A673 (cell line): Measurements from ENCODE around the gene CATSPERE. TPM values are rescaled to one million over a fixed set of nuclear protein-coding genes. Genes with fewer than 3 reads are reported as not detected.
"Not testable (repeated sequence)": the region's sequence is repeated elsewhere in the genome, so short reads cannot be mapped to it uniquely, and the experiment has no call there.

ENCODE experiments used
- BruUV-seq: library from RNA; stranded (reverse); fragments of 400-500 nt; replicated peaks from 2 replicates; lab custom pipeline; 2021; lab: Mats Ljungman, UMichigan
- CTCF ChIA-PET: fragments of 300-600 bp; sonication (Branson Sonifier 250); formaldehyde crosslinking; loops from one replicate; lab custom pipeline; 2022; ENCODE audit warnings: antibody characterized with exemption; lab: Charles Lee
- POLR2A ChIA-PET: fragments of 300-600 bp; sonication (Branson Sonifier 250); formaldehyde crosslinking; loops from one replicate; lab custom pipeline; 2022; ENCODE audit warnings: antibody characterized with exemption; ENCODE audit not compliant: low non-redundant PET; lab: Charles Lee
- DNase-seq: peaks from one replicate; pipeline ENCODE4 v3.0.0-alpha.2; 2015; ENCODE audit warnings: low spot score
- H3K27ac ChIP-seq: fragments of 200-600 bp; sonication (generic); 2 replicates; pipeline ENCODE4 v1.5.1; 2016; ENCODE audit warnings: mixed run types, low read depth, mild to moderate bottlenecking, mixed read lengths, antibody characterized with exemption, low read length; ENCODE audit not compliant: poor library complexity, severe bottlenecking
- H3K27me3 ChIP-seq: fragments of 200-600 bp; sonication (generic); replicated peaks from 2 replicates; pipeline ENCODE4 v1.6.1; 2017; ENCODE audit warnings: mixed run types, low read depth, mild to moderate bottlenecking, mixed read lengths, antibody characterized with exemption, low read length; ENCODE audit not compliant: insufficient read depth, poor library complexity
- H3K36me3 ChIP-seq: fragments of 200-600 bp; sonication (generic); 2 replicates; pipeline ENCODE4 v1.6.1; 2016; ENCODE audit warnings: mixed run types, mild to moderate bottlenecking, mixed read lengths, antibody characterized with exemption, low read length; ENCODE audit not compliant: insufficient read depth, poor library complexity, severe bottlenecking
- H3K4me1 ChIP-seq: fragments of 200-600 bp; sonication (generic); 2 replicates; pipeline ENCODE4 v1.6.1; 2017; ENCODE audit warnings: mixed run types, mild to moderate bottlenecking, mixed read lengths, antibody characterized with exemption, low read length; ENCODE audit not compliant: insufficient read depth, poor library complexity, severe bottlenecking
- H3K4me3 ChIP-seq: fragments of 200-600 bp; sonication (generic); 2 replicates; pipeline ENCODE4 v1.5.1; 2016; ENCODE audit warnings: low read depth, mixed run types, mild to moderate bottlenecking, mixed read lengths, low read length; ENCODE audit not compliant: poor library complexity, severe bottlenecking
- H3K9me3 ChIP-seq: fragments of 200-600 bp; sonication (generic); 2 replicates; pipeline ENCODE4 v1.6.1; 2016; ENCODE audit warnings: mixed run types, low read depth, mild to moderate bottlenecking, mixed read lengths, antibody characterized with exemption, low read length; ENCODE audit not compliant: poor library complexity, severe bottlenecking
- CTCF ChIP-seq: fragments of 300-800, 200-600 bp; sonication (generic); conservative IDR thresholded peaks from 2 replicates; pipeline ENCODE4 v1.5.1; 2017; ENCODE audit warnings: low read depth, mild to moderate bottlenecking, antibody characterized with exemption, low read length, moderate library complexity, mixed read lengths
- EZH2 ChIP-seq: fragments of 200-600 bp; sonication (generic); IDR thresholded peaks from 2 replicates; pipeline ENCODE4 v1.6.1; 2017; ENCODE audit warnings: borderline replicate concordance, low read depth, mild to moderate bottlenecking, mixed read lengths, antibody characterized with exemption, low read length; ENCODE audit not compliant: poor library complexity, severe bottlenecking
- intact Hi-C: fragments of 100-400 bp; cut with micrococcal nuclease; formaldehyde crosslinking; loops from one replicate; pipeline ENCODE4 v1.10.0; 2022; ENCODE audit not compliant: unreplicated experiment
- total RNA-seq: library from RNA; stranded (reverse); gene quantifications from 2 replicates; pipeline ENCODE4 v1.2.3, GENCODE V29; 2021

CATSPERE gene
- total RNA-seq, 1 experiment from 2014 or later, result 0.45 TPM

DNA sequence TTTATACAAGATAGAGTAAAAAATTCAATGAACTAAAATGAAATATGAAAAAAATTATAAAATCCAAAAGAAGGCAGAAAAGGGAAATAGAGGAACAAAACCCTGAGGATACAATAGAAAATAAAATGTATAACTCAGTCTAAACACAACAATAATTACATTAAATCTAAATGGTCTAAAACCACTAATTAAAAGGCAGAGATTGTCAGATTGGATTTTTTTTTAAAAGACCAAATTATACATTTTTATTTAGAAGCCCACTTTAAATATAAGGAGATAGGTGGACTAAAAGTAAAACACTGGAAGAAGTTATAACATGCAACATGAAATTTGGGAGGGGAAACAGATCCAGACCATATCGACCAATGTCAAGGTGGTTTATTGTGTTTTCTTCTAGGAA is 95.2 kb downstream of the CATSPERE start:
- Histone ChIP-seq H3K27ac (no peak overlapping the region), H3K4me1 (no peaks in the 10 kb centered on the region), H3K36me3 (peaks cover 2% of the 10 kb centered on the region), H3K27me3 (no peaks in the 10 kb centered on the region), H3K4me3 (no peak overlapping the region), H3K9me3 (peaks cover 11% of the 10 kb centered on the region)
- CTCF ChIA-PET, result no interaction called here
- BruUV-seq, result no TSS peak
- no peak for DNase-seq
- POLR2A ChIA-PET, result no interaction called here
- no peak for TF ChIP-seq CTCF
- no peak for TF ChIP-seq EZH2
- intact Hi-C loops, result no loop called here

DNA sequence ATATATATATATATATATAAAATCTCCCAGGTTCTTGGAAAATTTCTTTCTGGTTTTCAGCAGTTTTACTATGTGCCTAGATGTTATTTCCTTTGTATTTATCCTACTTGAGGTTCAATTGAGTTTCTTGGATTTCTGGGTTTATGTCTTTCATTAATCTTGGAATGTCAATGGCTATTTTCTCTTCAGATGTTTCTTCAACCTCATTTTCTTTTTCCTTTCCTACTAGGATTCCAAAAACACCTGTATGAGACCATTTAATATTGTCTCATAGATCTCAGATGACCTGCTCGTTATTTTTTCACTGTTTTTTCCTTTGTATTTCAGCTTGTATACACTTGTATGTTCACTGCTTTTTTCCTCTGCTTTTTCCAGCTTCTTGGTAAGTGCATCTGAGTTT is 96.5 kb downstream of the CATSPERE start:
- H3K27ac ChIP-seq, result no peak overlapping the region
- peaks cover 2% of the 10 kb centered on the region for H3K36me3 ChIP-seq
- peaks cover 11% of the 10 kb centered on the region for H3K9me3 ChIP-seq
- H3K4me1 ChIP-seq, result no peaks in the 10 kb centered on the region
- H3K27me3 ChIP-seq, result no peaks in the 10 kb centered on the region
- no peak for DNase-seq
- H3K4me3 ChIP-seq, result no peak overlapping the region
- no peak for TF ChIP-seq CTCF
- no peak for TF ChIP-seq EZH2
- intact Hi-C loops, result no loop called here
- CTCF ChIA-PET, result no interaction called here
- no TSS peak for BruUV-seq
- POLR2A ChIA-PET, result no interaction called here

- CTCF ChIA-PET, result no interaction called here
- intact Hi-C loops, result no loop called here
- POLR2A ChIA-PET, result no interaction called here
- TF ChIP-seq CTCF (no peak), EZH2 (no peak)
- no TSS peak for BruUV-seq
- H3K4me3 ChIP-seq, result no peak overlapping the region
- H3K27ac ChIP-seq, result no peak overlapping the region
- H3K27me3 ChIP-seq, result no peaks in the 10 kb centered on the region
- H3K9me3 ChIP-seq, result peaks cover 11% of the 10 kb centered on the region
- no peaks in the 10 kb centered on the region for H3K4me1 ChIP-seq
- peaks cover 2% of the 10 kb centered on the region for H3K36me3 ChIP-seq
- DNase-seq, result no peak
Observed at GRCh38 chr1:244559561-244559960, 98.5 kb downstream of the CATSPERE start.

GRCh38 chr1:244562877-244563276 is 101.8 kb downstream of the CATSPERE start:
- H3K27me3 ChIP-seq, POLR2A ChIA-PET, H3K36me3 ChIP-seq, H3K4me3 ChIP-seq, intact Hi-C loops, DNase-seq, H3K27ac ChIP-seq, CTCF ChIA-PET, BruUV-seq, H3K9me3 ChIP-seq, H3K4me1 ChIP-seq: not testable (repeated sequence)
